Left forelimb (tissue), 1 donor: ENCODE results near the gene AUTS2.

Source experiments
- DNase-seq: peaks from one replicate; pipeline ENCODE4 v3.0.0-alpha.2; 2018; ENCODE audit warnings: low spot score

AUTS2 gene

GRCh38 chr7:70383066-70383782, 784.9 kb downstream of the AUTS2 start:
- DNase-seq = no peak

DNA sequence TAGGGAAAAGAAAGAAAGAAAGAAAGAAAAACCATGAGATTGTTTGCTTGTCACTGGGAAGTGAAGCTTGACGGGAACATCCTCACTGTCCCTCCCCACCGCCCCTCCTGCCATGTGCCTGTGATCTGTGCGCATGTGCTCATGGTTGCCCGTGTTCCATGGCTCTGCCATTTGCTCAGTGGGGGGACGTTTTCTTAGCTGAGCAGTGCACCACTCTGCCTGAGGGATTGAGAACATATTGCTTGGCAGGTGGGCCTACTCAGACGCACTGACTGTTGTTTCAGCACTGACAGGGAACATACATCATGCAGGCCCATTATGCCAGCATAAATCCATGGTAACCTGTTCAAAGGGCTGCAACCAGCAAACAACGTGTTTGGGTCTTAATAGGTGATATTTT, 785.7 kb downstream of the AUTS2 start:
- DNase-seq = no peak

GRCh38 chr7:70384891-70385290, 786.6 kb downstream of the AUTS2 start:
- DNase-seq = no peak

- DNase-seq = no peak
Observed at GRCh38 chr7:70387217-70387616, 788.9 kb downstream of the AUTS2 start.

DNA sequence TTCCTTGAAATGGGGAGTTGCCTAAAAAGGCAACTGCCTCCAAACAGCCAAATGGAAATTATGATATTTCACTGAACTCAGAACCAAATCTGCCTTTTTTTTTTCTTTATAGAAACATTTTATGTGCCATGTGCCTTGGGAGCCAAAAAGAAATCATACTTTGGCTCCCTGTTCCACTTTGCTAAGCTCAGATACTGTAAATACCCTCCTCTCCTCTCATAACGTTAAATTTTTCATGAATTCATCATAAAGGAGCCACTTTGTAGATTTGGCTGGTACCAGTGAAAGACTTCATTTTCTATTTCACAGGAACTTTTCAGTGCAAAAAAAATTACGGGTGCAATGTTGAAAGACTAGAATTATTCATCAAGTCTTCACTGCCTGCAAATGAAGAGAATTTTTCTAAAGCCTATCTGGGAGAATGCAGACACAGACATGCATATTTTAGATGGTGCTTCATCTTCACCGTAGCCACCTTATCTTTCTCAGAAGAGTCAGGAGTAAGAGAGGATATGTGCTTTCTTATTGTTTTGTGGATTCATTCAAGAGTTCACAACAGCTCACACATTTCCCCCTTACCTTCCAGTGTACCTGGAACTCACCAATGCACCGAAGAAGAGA, 791.4 kb downstream of the AUTS2 start:
- no peak for DNase-seq

- no peak for DNase-seq
Observed at GRCh38 chr7:70390251-70390650, 792.0 kb downstream of the AUTS2 start.

DNA sequence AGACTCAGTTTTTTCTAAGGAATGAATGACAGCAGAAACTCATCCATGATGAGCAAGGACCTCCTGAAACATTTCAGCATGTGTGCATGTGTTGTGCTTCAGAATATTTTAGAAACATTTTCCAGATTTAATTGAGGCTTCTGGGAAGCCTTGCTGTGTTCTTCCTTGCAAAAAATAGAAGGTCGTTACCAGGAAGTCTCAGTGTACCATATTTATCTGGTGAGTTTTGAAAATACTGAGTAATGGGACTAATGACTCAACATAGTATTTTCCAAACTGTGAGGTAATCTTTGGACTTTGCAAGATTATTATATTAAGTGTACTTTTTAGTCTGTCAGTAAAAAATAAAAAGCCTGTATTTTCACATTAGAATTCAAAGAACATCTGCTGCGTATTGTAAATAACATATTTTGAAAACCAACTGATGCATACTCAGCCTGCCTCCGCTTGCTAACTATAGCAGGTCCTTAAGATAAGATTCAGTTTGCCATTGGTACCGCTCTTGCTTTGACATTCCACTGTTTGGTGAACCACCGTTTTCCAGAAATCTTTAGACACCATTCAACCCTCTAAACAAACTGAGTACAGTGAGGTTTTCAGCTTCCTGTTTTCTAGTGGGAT, 794.1 kb downstream of the AUTS2 start:
- DNase-seq = no peak

DNA sequence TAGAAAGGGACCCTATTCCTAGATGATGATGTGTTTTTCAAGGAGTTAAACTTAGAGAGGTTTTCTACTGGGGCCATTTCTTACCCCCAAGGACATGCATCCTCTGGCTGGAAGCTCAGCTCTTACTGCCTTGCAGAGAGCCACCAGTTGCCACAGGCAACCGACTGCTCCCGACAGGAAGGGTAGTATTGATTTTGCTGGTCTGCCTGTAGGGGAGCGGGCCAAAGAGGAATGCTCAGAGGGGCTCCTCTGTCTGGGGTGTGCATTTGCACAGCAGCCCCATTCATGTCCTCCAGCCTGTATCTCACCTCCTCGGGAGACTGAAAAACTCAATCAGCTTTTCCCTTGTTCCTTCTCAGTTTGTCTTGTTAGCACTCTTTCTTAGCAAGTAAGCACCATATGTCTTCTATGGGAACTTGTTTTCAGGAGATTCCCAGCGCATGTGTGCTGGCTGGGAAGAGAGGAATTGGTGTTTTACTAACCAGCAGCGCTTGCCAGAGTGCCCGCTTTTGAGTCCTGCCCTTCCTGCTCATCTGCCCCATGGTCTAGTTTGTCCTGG, 794.7 kb downstream of the AUTS2 start:
- no peak for DNase-seq

DNA sequence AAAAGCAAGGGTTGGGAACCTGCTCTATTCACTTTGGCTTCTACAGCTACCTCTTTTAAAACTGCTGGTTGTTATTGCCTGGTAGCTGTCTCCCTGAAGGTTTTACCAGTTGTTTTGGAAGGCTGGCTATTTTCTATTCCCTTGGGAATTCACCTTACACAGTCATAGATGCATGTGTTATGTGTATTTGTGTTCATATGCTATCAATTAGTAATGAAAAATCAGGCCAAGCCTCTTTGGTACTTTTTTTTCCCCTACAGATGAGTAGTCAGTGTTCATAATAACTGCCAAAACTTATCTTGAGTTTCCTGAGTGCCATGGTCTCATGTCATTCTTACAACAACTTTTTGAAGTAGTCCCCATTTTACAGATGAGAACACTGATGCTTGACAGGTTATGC, 795.7 kb downstream of the AUTS2 start:
- no peak for DNase-seq

DNA sequence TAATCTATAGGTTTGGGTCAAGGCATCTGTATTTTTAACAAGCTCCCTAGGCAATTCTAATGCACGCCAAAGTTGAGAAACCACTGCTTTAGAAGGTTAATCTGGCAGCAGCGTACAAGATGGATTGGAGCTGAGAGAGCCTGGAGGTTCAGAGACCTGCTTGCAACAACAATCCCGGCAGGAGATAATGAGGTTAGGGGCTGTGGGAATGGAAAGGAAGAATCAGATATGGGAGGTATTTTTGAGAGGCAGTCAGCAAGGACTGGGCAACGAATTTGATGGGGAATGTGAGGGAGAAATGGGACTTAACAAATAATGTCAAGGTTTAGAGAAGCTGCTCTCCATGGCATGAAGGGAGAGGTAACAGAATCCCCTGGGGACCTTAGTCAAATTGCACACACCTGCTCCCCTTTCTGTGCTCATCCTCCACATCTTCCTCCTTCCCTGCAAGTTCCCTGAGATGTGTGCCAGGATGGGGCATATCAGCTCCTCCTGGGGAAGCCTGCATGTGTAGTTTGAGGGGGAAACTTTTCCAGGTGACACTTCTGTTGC, 802.6 kb downstream of the AUTS2 start:
- DNase-seq = no peak

DNA sequence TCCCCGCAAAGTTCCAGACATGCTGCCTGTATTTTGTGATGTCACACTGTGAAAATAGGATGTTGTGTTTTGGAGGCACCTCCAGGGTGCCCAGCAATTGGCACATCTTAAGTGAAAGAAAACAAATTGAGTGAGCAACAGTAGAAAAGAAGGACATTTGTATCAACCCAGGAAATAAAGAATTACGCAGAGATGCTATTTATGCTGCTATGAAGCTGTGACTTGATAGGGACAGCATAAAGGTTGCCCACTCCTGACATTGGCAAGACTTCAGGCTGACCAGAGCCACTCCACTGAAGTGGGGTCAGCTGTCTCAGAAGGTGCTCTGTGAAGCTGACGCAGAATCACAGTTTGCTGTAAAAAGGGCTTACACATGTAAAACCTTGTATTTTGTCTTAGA, 803.8 kb downstream of the AUTS2 start:
- DNase-seq = no peak

DNA sequence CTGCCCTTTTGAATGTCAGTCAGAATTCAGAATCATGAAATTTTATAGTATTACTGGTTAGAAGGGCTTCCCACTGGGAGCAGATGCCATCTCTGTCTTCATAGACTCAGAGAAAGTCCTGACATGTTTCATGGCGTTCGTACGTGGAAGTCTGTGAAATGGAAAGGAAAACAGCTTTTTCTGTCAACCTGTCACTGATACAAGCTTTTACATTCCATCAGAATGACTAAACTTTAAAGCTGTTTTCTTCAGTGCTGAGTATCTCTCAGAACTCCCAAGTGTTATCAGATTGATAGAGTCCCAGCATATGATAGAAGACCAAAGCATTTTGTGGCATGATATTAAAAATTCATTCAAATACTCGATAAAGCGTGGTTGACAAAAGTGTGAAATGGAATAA, 807.0 kb downstream of the AUTS2 start:
- DNase-seq = no peak

- DNase-seq = no peak
Observed at GRCh38 chr7:70406186-70406949, 808.1 kb downstream of the AUTS2 start.

GRCh38 chr7:70406950-70407209, 808.6 kb downstream of the AUTS2 start:
- DNase-seq = no peak

GRCh38 chr7:70408477-70408876, 810.2 kb downstream of the AUTS2 start:
- DNase-seq = no peak

GRCh38 chr7:70408891-70409290, 810.6 kb downstream of the AUTS2 start:
- no peak for DNase-seq

DNA sequence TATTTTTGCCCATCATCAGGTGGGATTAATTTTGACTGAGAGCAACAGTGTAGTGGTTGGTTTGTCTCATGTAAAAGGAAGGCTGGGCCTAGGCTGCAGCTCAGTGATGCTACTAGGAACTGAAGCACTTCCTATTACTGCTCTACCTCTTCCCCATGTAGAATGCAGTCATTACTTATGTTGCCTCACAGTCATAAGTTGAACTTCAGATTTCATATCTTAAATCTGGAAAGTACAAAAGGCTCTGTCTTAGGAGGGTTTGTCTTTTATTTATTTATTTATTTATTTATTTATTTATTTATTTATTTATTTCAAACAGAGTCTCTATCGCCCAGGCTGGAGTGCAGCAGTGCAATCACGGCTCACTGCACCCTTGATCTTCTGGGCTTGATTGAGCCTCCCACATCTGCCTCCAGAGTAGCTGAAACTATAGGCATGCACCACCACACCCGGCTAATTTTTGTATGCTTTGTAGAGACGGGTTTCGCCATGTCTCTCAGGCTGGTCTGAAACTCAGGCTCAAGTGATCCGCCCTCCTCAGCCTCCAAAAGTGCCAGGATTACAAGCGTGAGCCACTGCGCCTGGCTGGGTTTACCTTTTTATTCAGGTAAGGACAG, 812.0 kb downstream of the AUTS2 start:
- no peak for DNase-seq

- no peak for DNase-seq
Observed at GRCh38 chr7:70414368-70414767, 816.1 kb downstream of the AUTS2 start.

- no peak for DNase-seq
Observed at GRCh38 chr7:70415179-70415972, 817.1 kb downstream of the AUTS2 start.

DNA sequence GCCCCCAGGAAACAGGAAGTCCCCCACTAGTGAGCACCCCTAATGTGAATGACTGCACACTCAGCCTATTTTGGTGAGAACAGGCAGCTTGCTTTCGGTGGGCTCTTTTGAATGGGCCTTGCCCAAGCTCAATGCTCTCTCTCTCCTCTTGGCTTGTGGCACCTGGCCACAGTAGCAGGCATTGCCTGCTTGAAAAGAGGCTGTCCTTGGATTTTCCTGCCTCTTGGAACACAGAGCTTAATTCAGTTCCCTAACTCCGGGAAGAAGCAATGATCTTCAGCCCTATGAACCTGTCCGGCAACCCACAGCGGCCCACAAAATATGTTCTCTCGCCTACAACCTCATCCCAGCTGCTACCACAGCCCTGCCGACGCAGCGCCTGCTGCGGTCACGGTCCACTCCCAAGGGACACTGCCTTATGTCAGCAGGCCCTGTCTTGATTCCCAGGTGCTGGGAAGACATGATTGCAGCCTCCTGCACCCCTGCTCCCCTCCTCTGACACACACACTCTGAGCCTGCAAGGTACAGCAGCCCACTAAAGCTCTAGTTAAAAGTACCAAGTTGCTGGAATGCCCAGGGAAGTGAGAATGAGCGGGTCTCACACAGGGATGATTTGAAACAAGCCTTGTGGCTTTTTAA, 818.2 kb downstream of the AUTS2 start:
- no peak for DNase-seq
